ENCODE measurements around the gene PCSK5. TPM values are rescaled to one million over a fixed set of nuclear protein-coding genes. Genes with fewer than 3 reads are reported as not detected.

The PCSK5 gene
- total and polyA plus RNA-seq, 2 of the 8 experiments (the other 6 are each of a cell fraction or from before 2014, with no cell fraction given) = 5.5 to 10.7 TPM

- no peak for DNase-seq (ENCODE audit: low read depth in 1 of 2, low spot score in 2 of 2)
- no peaks in the 10 kb centered on the region for H3K9me3 ChIP-seq (ENCODE audit: insufficient read depth in 2 of 2, low read depth in 1 of 2, low read length in 1 of 2)
- H2BK20ac ChIP-seq (ENCODE audit: low read length) = no peak overlapping the region
- no peak overlapping the region for H2AFZ ChIP-seq (ENCODE audit: low read length)
- H3K14ac ChIP-seq (ENCODE audit: insufficient read length) = no peak overlapping the region
- H3K4ac ChIP-seq (replicated peaks; ENCODE audit: insufficient read length, low read depth, low read length) = no peak overlapping the region
- no peak overlapping the region for H4K91ac ChIP-seq (replicated peaks; ENCODE audit: insufficient read length, low read length)
- H3K23ac ChIP-seq (ENCODE audit: insufficient read length) = no peak overlapping the region
- FAIRE-seq = no peak
- H2BK5ac ChIP-seq (ENCODE audit: low read depth, low read length) = 0 out of 2 replicates have a peak overlapping the region, but pooled peaks have one; percentile 18
- no peak overlapping the region for H4K5ac ChIP-seq (ENCODE audit: insufficient read length, low read depth, low read length)
- H3K36me3 ChIP-seq (ENCODE audit: control insufficient read depth in 2 of 4, insufficient read depth in 4 of 4, low read length in 3 of 4) = no peaks in the 10 kb centered on the region; a peak in 1 of 8 replicates
- no peak overlapping the region for H3K4me3 ChIP-seq (ENCODE audit: extremely low read depth in 1 of 4, insufficient read depth in 2 of 4, low read depth in 3 of 4, low read length in 4 of 4)
- no peaks in the 10 kb centered on the region for H3K4me1 ChIP-seq (replicated peaks in 1 of 4; ENCODE audit: control insufficient read depth in 3 of 4, insufficient read depth in 4 of 4, low read length in 3 of 4)
- TF ChIP-seq TEAD4 (IDR thresholded peaks at IDR 0.05; ENCODE audit: low read depth, low read length) (no peak), BACH1 (IDR thresholded peaks at IDR 0.05; ENCODE audit: low read length) (no peak), SP2 (IDR thresholded peaks at IDR 0.05; ENCODE audit: low read length) (no peak)
- H3K79me2 ChIP-seq (ENCODE audit: control insufficient read depth in 1 of 2, insufficient read depth in 2 of 2, low read length in 2 of 2) = no peaks in the 10 kb centered on the region
- no peak overlapping the region for H2BK120ac ChIP-seq (replicated peaks; ENCODE audit: low read depth, low read length)
- no peak overlapping the region for H2AK5ac ChIP-seq (ENCODE audit: low read depth, low read length)
- no peak overlapping the region for H2BK15ac ChIP-seq (ENCODE audit: low read length)
- ChIA-PET POLR2A (ENCODE audit: partially characterized antibody) (no interaction called here), CTCF (ENCODE audit: partially characterized antibody) (interaction anchor here (1.1 kb wide), 1 partner anchor 10 kb away, joined by 3 read pairs; no protein-coding TSS in a partner anchor)
- no peak overlapping the region for H3K4me2 ChIP-seq (ENCODE audit: insufficient read depth in 1 of 2, low read depth in 2 of 2, low read length in 2 of 2)
- H3K56ac ChIP-seq (replicated peaks; ENCODE audit: insufficient read length, low read depth, low read length) = no peak overlapping the region
- no peak overlapping the region for H3K18ac ChIP-seq (ENCODE audit: extremely low read depth, low read length)
- H4K20me1 ChIP-seq (replicated peaks in 1 of 2; ENCODE audit: control insufficient read depth in 1 of 2, insufficient read depth in 2 of 2, low read length in 2 of 2) = no peaks in the 10 kb centered on the region
- no peaks in the 10 kb centered on the region for H3K79me1 ChIP-seq (ENCODE audit: low read depth, low read length)
- H3K9ac ChIP-seq (replicated peaks in 1 of 4; ENCODE audit: extremely low read depth in 1 of 4, low read depth in 3 of 4, low read length in 3 of 4) = no peak overlapping the region
- no peak overlapping the region; the same call in 1 of the 2 replicates for H3K27ac ChIP-seq (ENCODE audit: low read depth, low read length)
- H2BK12ac ChIP-seq (ENCODE audit: low read depth, low read length) = no peak overlapping the region
- H3K23me2 ChIP-seq (ENCODE audit: low read depth, low read length) = no peaks in the 10 kb centered on the region
- 92% methylated on average over 11 of the region's 11 CpGs; no CpG with 5 or more reads in 1 of the 2 experiments for WGBS, 2 experiments (ENCODE audit: extremely low coverage in 1 of 2, insufficient coverage in 1 of 2, insufficient read length in 1 of 2, insufficient replicate concordance in 2 of 2, low coverage in 1 of 2, low lambda C conversion rate in 2 of 2, missing lambda C conversion rate in 1 of 2)
- no peaks in the 10 kb centered on the region for H3K27me3 ChIP-seq (replicated peaks in 1 of 4; ENCODE audit: control insufficient read depth in 3 of 4, extremely low read depth in 1 of 4, insufficient read depth in 3 of 4, low read length in 3 of 4)
- H4K8ac ChIP-seq (ENCODE audit: extremely low read depth, insufficient read depth, low read length) = no peak overlapping the region
These were observed 177.2 kb downstream of the PCSK5 start for GRCh38 chr9:76067696-76068095.
